ENCODE measurements around the gene OSBP.

The OSBP gene

DNA sequence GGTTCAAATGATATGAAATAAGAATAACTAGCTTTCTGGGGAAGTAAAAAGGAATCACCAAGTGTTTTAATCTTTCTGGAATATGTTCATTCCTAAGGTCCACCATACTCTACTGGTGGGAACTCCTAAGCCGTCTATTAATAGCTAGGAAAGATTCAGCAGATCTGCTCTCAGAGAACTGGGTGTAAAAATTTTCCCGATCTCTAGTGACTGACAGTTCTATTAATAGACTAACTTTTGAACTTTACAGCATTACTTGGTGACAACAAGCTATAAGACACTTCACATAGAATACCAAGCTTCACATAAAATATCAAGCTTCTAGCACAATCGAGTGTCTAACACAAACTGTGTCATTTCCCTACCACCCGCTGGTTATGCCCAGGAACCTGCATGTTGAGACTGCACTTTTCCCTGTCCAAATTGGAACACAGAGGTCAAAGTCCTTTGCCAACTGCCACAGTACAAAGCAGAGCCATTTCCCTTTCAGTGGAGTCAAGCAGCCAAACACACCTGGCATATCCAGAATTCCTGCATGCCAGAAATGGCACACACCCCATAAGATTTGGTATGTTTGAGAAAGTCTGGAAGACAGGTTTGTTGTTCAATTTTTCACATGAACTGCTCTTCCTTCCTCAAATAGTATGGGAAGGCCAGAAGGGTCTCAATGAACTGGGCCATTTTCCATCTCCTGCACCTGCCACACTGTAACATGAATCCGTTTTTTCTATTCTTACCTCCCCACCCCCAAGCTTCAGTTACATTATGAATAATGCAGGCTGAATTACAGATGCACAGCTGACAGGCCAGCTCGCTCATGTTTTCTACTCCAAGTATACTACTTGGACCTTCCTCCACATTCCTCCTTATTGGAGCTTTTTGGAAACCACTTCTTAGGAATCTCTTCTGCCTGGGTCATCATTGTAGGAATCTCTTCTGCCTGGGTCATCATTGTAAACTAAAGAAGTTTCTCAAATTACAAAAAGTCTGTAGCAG is 3.7 kb downstream of the OSBP start:
- DNase-seq (ENCODE audit: low read depth in 1 of 2, low spot score in 1 of 2): no peak
- no peak overlapping the region for H3K27ac ChIP-seq (replicated peaks)

DNA sequence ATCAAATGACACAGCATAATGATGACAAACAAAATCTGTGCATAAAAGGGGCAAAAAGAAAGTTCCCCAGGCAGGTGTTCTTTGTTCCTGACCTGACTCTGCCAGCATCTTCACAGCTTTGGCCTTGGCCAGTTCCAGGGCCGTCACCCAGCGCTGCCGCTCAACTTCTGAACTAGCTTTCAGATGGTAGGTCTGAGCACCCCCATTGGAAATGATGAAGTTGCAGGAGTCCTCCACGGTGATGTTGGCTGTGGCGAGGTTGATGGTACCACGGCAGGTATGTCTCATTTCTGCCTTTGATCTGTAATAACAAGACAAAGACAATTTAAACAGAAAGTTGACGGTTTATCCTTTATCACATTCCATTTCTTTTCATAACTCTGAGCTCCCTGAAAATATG is 5.3 kb downstream of the OSBP start:
- no peak for DNase-seq (ENCODE audit: low read depth in 1 of 2, low spot score in 1 of 2)
- no peak overlapping the region for H3K27ac ChIP-seq (replicated peaks)
- no peaks in the 10 kb centered on the region for H3K27me3 ChIP-seq (ENCODE audit: insufficient read depth, poor library complexity, severe bottlenecking)
- H3K4me3 ChIP-seq (replicated peaks; ENCODE audit: insufficient read depth, low read length): no peak overlapping the region
- TF ChIP-seq POLR2AphosphoS5 (IDR thresholded peaks at IDR 0.05; ENCODE audit: low read depth): no peak
- no peak for TF ChIP-seq GABPA (IDR thresholded peaks at IDR 0.05; ENCODE audit: low read depth)
- TF ChIP-seq SPI1 (IDR thresholded peaks at IDR 0.05; ENCODE audit: borderline replicate concordance, low read depth): no peak
- TF ChIP-seq, protein P1, sequence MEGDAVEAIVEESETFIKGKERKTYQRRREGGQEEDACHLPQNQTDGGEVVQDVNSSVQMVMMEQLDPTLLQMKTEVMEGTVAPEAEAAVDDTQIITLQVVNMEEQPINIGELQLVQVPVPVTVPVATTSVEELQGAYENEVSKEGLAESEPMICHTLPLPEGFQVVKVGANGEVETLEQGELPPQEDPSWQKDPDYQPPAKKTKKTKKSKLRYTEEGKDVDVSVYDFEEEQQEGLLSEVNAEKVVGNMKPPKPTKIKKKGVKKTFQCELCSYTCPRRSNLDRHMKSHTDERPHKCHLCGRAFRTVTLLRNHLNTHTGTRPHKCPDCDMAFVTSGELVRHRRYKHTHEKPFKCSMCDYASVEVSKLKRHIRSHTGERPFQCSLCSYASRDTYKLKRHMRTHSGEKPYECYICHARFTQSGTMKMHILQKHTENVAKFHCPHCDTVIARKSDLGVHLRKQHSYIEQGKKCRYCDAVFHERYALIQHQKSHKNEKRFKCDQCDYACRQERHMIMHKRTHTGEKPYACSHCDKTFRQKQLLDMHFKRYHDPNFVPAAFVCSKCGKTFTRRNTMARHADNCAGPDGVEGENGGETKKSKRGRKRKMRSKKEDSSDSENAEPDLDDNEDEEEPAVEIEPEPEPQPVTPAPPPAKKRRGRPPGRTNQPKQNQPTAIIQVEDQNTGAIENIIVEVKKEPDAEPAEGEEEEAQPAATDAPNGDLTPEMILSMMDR (IDR thresholded peaks at IDR 0.05; ENCODE audit: insufficient read depth, low read length): no peak
- TF ChIP-seq, protein P2, sequence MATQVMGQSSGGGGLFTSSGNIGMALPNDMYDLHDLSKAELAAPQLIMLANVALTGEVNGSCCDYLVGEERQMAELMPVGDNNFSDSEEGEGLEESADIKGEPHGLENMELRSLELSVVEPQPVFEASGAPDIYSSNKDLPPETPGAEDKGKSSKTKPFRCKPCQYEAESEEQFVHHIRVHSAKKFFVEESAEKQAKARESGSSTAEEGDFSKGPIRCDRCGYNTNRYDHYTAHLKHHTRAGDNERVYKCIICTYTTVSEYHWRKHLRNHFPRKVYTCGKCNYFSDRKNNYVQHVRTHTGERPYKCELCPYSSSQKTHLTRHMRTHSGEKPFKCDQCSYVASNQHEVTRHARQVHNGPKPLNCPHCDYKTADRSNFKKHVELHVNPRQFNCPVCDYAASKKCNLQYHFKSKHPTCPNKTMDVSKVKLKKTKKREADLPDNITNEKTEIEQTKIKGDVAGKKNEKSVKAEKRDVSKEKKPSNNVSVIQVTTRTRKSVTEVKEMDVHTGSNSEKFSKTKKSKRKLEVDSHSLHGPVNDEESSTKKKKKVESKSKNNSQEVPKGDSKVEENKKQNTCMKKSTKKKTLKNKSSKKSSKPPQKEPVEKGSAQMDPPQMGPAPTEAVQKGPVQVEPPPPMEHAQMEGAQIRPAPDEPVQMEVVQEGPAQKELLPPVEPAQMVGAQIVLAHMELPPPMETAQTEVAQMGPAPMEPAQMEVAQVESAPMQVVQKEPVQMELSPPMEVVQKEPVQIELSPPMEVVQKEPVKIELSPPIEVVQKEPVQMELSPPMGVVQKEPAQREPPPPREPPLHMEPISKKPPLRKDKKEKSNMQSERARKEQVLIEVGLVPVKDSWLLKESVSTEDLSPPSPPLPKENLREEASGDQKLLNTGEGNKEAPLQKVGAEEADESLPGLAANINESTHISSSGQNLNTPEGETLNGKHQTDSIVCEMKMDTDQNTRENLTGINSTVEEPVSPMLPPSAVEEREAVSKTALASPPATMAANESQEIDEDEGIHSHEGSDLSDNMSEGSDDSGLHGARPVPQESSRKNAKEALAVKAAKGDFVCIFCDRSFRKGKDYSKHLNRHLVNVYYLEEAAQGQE (IDR thresholded peaks at IDR 0.05; ENCODE audit: insufficient replicate concordance, low read depth): no peak

More for the DNA sequence above, 3.7 kb downstream of the OSBP start:
- Histone ChIP-seq H3K27me3 (ENCODE audit: insufficient read depth, poor library complexity, severe bottlenecking) (no peaks in the 10 kb centered on the region), H3K4me3 (replicated peaks; ENCODE audit: insufficient read depth, low read length) (no peak overlapping the region)
- TF ChIP-seq POLR2AphosphoS5 (IDR thresholded peaks at IDR 0.05; ENCODE audit: low read depth): no peak
- TF ChIP-seq GABPA (IDR thresholded peaks at IDR 0.05; ENCODE audit: low read depth): no peak
- TF ChIP-seq, protein P1 (IDR thresholded peaks at IDR 0.05; ENCODE audit: insufficient read depth, low read length): no peak
- TF ChIP-seq, protein P2 (IDR thresholded peaks at IDR 0.05; ENCODE audit: insufficient replicate concordance, low read depth): no peak
- TF ChIP-seq SPI1 (IDR thresholded peaks at IDR 0.05; ENCODE audit: borderline replicate concordance, low read depth): no peak

DNA sequence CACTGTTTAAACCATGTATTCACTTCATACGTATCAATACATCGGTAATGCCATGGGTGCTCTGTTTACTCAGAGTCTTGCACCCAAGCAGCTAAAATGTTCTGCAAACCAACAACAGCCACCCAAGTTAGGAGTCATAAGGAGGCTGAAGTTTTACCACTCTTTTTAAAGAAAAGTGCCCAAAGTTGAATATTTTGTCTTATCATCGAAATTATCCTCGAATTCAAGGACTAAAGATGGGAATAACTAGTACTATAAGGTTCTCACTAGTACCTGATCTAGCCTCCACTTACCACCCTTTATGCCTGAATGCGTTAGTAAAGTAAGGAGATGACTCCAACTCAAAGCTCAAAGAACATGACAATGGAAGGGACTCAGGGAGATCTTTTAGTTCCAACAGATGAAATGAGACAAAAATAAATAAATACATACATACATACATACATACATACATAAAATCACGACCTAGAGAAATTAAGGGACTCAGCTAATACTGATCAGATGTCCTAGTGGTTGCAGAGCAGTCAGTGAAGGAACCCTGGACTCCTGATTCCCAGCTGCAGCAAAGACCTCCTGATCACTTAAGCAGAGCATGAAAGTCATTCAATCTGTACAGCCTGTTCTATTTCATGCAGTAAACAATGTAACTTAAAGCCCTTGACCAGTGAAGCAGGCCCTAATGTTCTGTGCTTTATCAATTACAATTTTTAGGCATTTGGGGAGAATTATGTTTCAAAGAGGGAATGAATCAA is 7.7 kb downstream of the OSBP start:
- no peak overlapping the region for H3K4me3 ChIP-seq (replicated peaks; ENCODE audit: insufficient read depth, low read length)
- TF ChIP-seq SPI1 (IDR thresholded peaks at IDR 0.05; ENCODE audit: borderline replicate concordance, low read depth) (no peak), GABPA (IDR thresholded peaks at IDR 0.05; ENCODE audit: low read depth) (no peak), POLR2AphosphoS5 (IDR thresholded peaks at IDR 0.05; ENCODE audit: low read depth) (no peak)
- TF ChIP-seq, protein P2 (IDR thresholded peaks at IDR 0.05; ENCODE audit: insufficient replicate concordance, low read depth): no peak
- TF ChIP-seq, protein P1 (IDR thresholded peaks at IDR 0.05; ENCODE audit: insufficient read depth, low read length): no peak
- H3K27ac ChIP-seq (replicated peaks): no peak overlapping the region
- H3K27me3 ChIP-seq (ENCODE audit: insufficient read depth, poor library complexity, severe bottlenecking): no peaks in the 10 kb centered on the region
- DNase-seq (ENCODE audit: low read depth in 1 of 2, low spot score in 1 of 2): no peak
